Skin epidermis (tissue), 12 donors: ENCODE results near the gene GDF10.

Experiments
- H3K27ac ChIP-seq, 21 experiments: fragments of 200-600 bp; sonication (generic) in 11 of 21; one replicate each; pipeline ENCODE4 v1.5.0; 2020; ENCODE audit warnings: mild to moderate bottlenecking in 3 of 21, inconsistent platforms in 2 of 21, moderate library complexity in 2 of 21
- H3K4me3 ChIP-seq, 7 experiments: fragments of 200-600 bp; sonication (generic) in 2 of 7; one replicate each; pipeline ENCODE4 v1.5.0; 2020; ENCODE audit warnings: inconsistent platforms in 2 of 7, mild to moderate bottlenecking in 2 of 7, moderate library complexity in 1 of 7

GDF10 gene

DNA sequence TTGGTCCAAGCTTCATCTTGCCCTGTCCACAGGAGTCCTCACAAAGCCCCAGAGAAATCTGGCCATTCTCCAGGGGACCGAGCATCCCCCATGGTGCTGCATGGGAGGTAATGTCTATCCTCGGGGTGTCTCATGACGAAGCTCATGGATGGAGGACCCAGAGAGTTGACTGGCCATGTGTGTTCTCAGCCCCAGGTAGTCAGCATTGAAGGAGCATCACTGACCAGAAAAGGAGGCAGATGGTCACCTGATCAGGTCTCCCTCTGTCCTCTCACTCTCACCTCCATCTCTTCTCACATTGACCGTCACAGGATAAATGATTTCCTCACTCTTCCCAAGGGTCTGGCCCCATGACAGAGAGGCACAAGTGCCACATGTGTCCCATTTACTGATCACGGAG, 33.4 kb upstream of the GDF10 start:
- H3K4me3 ChIP-seq: no peak overlapping the region
- H3K27ac ChIP-seq: no peak overlapping the region

DNA sequence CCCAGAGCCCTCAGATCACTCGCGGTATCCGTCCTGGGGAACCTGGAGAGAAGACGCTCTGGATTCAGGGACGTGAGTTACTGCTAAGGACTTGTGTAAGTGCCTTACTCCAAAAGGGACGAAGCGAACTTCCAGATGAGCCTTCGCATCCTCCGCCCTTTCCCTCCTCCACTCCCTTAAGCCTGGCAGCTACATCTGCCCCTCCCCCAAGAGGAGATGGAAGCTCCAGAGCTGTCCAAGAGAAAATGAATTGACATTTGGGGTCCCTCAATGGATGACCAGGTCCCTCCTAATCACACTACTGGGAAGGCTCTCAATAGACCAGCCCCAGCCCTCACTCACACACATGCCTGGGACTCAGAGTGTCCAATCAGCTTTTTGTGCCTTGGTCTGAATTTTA, 31.3 kb upstream of the GDF10 start:
- Histone ChIP-seq H3K4me3 (no peak overlapping the region), H3K27ac (no peak overlapping the region)

DNA sequence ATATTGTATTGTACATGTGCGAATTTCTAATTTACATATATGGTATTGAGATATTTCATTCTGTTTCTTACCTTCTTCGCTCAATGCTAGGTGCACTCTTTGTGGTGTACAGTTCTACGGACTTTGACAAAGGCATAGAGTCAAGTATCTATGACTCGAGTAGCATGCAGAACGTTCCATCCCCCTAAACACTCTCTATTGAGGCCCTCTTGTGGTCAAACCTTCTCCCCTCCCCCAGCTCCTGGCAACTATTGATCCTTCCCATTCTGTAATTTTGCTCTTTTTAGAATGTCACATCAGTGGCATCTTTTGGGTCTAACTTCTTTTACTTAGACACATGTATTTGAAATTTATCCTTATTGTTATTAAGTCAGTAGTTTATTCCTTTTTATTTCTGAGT, 30.7 kb upstream of the GDF10 start:
- Histone ChIP-seq H3K27ac (no peak overlapping the region), H3K4me3 (no peak overlapping the region)

DNA sequence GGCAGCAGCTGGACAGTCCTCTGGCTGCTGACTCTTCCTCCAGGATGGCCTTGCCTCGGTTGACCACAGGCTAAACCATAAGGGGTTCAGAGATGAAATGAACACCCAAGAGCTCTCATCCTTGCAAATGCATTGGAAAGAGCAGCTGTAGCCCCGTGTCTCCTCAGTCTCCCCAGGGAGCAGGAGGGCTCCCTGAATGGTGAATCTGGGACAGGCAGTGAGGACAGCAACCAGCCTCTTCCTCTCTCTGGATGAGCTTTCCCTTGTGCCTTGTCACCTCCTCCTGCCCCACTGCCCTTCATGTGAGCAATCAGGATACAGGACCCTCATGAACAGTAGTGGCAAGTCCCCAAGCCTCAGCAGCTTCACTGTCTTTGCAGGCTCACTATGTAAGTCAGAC, 23.9 kb upstream of the GDF10 start:
- Histone ChIP-seq H3K27ac (no peak overlapping the region), H3K4me3 (no peak overlapping the region)

DNA sequence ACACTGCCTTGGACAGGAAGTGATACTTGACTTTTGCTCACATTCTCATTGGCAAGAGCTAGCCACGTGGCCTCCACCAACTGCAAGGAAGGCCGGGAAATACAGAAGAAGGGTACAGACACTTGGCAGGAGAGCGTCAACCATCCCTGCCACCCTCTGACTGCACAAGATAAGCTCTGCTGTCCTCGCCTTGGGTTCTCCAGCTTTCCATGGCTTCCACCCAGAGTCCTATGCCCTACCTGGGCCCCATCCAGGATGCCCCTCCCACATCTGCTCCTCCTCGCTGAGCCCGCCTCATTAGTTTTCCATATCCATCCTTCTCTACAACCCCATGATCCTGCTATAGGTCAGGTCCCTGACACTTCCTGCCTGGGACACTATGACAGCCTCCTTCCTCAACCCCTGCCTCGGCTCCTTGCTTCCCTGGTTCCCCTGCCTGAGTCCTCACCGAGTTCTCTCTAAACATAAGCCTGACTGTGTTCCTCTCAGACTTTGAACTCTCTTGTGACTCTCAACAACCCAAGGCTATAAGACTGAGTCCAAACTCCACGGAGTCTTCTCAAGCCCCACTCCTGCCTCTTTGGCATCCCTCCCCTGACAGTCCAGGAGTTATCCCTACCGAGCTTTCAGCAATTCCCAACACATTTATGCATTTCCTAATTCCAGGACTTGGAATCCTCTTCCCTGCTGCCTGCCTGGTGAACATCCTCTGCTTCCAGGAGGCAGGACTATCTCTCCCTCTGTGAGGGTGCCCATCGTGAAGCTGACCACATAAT, 23.2 kb upstream of the GDF10 start:
- H3K4me3 ChIP-seq: no peak overlapping the region
- no peak overlapping the region for H3K27ac ChIP-seq

DNA sequence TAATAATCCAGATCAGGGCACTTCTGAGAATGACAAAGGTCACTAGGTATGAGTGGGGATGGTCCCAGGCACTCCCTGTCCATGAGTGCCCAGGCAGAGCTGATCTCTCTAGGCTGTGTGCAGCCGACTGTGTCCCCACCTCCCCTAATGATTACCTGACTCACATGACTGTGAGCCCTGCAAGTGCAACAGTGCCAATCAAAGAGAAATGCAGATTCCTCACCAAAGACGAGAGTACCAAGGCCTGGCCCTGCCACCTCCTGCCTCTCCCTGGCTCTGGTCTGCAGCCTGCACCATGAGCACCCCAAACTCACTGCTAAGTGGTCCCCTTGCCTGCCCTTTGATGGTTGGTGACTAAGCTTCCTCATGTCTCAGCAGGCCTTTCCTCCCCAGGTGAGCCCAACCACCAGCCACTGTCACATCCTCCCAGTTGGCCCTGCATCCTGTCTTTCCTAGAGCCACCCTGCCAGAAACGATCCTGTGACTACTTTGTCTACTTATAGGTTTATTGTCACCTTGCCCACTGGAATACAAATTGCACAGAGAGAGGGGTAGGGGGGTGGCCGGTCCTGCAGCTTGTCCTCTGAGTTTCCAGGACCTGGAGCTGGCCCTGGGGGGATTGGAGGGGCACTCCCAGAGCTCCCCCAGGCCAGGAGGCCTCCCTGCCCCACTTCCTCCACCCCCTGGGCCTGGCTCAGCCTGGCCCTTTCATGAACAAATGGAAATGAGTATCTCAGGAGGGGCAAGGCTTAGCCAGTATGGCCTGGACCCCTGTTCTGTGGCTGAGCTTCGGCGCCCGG, 22.4 kb upstream of the GDF10 start:
- Histone ChIP-seq H3K4me3 (no peak overlapping the region), H3K27ac (no peak overlapping the region)

DNA sequence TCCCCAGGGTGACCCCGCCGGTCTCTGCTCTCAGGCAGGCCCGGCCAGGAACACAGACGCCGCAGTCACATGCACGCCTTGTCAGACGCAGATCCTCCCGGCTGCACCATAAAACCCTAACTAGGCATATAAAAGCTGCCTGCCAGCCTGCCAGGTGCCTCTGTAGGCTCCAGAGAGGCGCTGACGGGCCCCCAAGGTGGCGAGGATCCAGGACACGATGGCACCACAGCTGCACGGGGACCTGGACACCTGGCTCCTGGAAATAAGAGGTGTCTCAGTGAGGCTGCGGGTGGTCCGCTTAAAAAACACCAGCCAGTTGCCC, 21.9 kb upstream of the GDF10 start:
- Histone ChIP-seq H3K4me3 (no peak overlapping the region), H3K27ac (no peak overlapping the region)

DNA sequence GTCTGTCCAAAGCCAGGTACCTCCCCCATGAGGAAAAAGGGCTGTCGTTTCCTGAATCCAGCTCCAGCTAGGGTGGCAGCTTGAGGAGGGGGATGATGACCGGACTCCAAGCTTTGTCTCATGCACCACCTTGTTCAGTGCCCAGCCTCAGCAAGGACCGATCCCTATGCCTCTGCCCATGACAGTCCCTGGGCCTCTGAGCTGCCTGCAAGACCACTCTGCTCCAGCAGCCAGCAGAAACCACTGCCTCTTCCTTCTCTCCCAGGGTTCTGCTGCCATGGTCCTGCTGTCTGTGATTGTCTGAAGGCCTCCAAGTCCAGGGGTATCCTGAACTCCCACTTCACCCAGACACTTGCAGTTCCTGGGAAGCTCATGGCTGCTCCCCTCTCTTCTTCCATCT, 21.3 kb upstream of the GDF10 start:
- no peak overlapping the region for H3K4me3 ChIP-seq
- no peak overlapping the region for H3K27ac ChIP-seq

DNA sequence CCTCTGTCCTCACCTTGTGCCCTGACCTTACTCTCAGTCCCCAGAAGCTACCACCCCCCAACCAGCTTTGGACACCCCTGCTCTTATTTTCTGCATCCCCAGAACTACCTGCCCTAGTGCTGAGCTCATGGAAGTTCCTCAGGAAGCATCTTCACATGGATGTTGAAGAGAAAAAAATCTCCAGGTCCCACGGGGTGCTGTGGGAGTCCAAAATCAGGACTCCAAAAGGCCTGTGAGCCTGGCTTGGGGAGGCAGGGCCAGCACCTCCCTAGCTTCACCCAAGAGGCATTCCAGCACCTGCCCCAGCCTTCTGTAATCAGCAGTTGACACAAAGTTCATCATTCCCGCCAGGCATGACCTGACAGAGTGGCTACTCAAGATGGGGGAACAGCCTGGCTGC, 20.7 kb upstream of the GDF10 start:
- Histone ChIP-seq H3K4me3 (no peak overlapping the region), H3K27ac (no peak overlapping the region)

DNA sequence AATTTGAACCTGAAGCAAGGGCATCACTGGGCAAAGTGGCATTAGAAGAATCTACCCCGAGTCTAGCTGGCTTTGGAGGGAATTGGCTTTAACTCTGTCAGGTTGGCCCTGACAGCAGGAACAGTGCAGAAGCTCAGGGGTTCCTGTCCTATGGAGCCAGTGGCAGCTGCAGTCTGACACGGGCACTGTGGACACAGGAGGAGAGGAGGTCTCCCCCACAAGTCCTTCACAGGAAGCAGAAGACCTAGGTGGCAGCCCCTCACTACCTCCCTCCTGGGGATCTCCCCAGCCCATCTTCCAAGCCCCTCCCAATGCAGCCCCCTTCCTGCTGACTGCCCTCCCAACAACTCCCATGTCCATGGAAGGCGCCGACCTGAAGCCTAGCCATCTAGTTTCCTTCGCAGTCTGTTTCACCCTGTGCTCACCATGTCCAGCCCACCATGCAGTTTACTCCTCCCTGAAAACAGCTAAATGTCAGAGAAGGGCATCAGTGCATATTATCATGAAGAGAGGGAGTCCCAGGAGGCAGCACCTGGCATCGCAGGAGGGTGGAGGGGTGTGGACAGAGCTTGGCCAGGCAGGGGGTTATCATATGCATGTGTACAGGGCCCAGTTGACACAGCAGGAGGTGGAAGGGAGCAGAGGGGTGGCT, 17.9 kb upstream of the GDF10 start:
- H3K4me3 ChIP-seq: no peak overlapping the region

DNA sequence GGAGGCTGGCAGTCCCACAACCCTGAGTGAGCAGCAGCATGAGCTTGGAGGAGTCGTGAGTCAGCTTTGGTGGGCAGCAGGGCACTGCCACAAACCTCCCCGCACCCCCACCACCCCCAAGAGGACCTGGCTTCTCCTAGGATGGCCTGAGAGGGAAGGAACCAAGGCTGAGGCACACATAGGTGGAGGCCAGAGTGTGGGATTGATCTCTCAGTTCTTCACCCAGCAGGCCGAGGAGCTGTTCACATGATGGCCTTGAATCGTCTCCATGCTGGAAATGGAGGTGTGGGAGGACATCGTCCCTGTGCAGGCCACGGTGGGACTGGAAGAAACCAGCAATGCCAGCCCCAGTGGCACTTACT, 17.4 kb upstream of the GDF10 start:
- H3K4me3 ChIP-seq: no peak overlapping the region

More for the DNA sequence above, 17.9 kb upstream of the GDF10 start:
- H3K27ac ChIP-seq: no peak overlapping the region

DNA sequence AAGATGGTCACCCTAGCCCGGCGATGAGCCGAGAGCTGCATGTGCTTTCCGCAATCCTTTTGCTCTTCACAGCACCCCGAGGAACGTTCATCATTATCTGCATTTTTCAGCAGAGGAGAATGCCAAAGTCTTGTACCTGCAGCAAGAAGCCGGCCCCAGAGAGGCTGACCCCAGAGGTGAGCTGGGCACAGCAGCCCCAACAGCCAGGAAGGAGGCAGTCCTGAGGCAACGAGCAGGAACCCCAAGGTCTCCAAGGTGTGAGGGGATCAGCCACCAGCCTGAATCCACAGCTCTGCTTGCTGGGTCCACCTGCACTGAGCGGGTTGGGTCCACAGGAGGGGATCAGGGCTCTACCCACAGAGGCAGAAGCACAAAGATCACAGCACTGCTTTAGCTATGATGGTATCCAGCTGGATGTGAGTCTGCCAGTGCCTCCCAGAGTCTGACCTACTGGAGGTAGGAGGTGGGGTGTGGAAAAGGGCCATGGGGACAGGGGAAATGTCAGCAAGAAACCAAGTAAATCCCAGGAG, 16.8 kb upstream of the GDF10 start:
- Histone ChIP-seq H3K27ac (no peak overlapping the region), H3K4me3 (no peak overlapping the region)

More for the DNA sequence above, 17.4 kb upstream of the GDF10 start:
- H3K27ac ChIP-seq: no peak overlapping the region

DNA sequence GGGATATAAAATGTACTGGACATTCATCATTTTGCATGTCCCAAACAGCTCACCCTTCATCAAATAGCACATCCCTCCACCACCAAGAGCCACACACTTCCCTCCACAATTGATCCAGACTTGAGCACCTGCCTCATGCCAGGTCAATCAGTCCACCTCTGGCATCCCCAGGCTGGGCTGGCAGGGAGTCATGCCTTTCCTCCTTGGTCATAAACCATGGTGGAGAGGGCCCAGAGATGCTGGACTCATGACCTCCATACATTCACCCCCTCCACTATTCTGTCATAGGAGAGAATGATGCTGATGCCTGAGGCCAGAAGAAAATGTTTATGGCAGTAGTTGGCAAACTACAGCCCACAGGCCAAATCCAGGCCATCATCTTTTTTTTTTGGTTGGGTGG, 16.1 kb upstream of the GDF10 start:
- H3K4me3 ChIP-seq: no peak overlapping the region
- H3K27ac ChIP-seq: no peak overlapping the region

DNA sequence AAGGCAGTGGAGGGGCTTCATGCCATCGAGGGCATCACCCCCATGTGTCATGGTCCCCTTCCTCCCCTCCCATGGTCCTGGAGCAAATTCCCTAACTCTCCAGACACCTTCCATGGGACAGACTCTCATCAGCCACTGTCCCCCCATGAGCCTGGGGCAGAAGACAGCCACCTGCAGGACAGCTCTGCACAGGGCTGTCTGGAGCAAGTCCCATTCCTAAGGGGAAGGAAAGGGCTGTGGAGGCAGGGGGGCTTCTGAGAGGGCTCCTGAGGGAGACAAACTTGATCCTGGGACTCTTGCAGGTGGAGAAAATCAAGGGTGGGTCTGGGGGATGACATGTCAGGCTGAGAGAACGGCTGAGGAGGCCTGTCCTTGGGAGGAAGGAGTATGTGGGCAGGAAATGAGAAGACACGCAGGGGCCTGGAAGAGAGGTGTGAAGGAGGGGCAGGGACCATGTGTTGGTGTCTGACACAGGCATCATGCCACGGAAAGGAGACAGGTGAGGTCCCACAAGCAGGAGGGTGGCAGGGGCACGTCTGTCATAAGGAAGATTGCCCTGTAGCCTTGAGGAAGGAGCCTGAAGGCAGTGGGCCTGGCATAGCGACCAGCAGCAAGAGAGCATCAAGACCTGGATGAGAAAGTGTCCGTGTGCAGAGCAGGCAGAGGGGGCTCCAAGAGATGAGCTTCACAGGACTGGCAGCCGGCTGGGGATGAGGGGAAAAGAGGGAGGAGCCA, 14.4 kb upstream of the GDF10 start:
- Histone ChIP-seq H3K27ac (no peak overlapping the region), H3K4me3 (no peak overlapping the region)

DNA sequence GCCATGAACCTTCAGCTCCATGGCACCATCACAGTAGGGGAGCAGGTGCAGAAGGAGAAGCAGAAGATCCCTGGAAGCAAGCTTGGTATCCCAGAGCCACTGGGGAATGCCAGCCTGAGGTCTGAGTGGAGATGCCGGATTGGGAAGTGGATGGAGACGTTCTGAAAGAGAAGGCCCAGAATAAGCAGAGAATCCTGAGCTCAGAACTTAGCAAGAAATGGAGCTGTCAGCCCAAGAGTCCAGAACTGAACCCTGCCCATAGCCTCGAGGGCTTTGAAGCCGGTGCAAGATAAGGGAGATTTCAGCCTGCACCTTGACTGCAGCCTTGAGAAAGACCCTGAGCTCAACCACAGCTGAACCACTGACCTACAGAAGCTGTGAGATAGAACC, 13.9 kb upstream of the GDF10 start:
- H3K27ac ChIP-seq: no peak overlapping the region
- no peak overlapping the region for H3K4me3 ChIP-seq

DNA sequence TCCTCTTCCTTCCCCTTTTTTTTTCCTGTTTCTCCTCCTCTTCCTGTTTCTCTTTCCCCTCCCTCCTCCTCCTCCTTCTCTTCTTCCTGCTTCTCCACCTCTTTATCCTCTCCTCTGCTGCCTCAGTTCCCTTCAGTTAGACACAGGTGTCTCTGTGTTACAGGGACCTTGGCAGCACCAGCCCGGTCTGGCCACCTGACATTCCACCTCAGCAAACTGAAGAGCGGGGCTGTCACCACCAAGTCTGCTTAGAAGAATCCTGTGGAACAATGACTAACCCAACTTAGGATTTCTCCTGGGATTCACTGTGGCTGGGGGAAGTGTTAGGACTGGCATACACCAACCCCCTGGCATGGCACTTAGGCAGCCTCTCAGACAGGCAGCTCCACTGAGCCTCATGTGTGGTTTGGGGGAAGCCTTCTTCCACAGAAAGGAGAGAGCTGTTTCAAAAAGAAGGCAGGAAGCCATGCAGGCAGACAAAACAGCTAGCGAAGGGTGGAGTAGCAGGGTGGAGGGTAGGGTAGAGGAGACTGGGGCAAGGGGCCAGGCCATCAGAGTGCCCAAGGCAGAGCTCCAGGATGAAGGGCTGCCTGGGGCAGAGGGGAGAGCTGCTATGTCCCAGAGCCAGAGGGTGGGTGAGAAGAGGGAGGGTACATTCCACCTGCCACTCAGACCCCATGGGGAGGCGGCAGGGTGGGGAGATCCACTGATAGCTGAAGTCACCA, 13.2 kb upstream of the GDF10 start:
- no peak overlapping the region for H3K27ac ChIP-seq
- H3K4me3 ChIP-seq: no peak overlapping the region

DNA sequence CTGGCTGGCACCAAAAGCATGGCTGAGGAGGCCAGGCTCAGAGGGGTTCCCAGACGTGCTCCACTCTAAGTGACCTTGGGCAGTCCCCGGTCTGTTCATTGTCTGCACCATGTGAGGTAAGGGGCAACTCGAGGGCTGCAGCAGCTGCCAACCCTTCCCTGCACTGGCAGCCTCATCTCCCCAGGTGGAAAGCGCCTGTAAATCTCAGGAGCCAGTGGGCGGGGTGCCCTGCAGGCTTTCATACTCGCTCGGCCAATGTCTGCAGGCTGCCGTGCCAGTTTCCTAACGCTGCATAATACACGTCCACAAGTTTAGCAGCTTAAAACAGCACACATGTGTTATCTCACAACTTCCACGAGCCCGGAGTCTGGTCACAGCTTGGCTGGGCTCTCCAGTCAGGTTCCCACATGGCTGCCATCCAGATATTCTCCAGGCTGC, 12.6 kb upstream of the GDF10 start:
- Histone ChIP-seq H3K27ac (no peak overlapping the region), H3K4me3 (no peak overlapping the region)

DNA sequence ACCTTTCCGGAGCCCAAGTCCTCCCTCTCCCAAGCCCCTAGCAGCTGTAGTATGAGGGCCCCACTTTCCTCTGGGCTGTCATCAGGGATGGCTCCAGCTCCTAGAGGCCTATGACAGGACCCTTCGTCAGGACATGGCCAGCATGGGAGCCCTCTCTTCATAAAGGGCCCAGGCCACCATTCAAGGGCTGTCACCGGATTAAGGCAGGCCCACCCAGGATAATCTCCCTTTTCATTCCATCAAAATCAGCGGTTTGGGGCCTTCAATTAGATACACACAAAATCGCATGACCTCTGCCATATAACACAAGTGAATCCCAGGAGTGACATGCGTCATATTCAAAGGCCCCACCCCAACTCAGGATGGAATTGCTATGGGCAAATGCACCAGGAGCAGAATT, 12.2 kb upstream of the GDF10 start:
- Histone ChIP-seq H3K27ac (no peak overlapping the region), H3K4me3 (no peak overlapping the region)

DNA sequence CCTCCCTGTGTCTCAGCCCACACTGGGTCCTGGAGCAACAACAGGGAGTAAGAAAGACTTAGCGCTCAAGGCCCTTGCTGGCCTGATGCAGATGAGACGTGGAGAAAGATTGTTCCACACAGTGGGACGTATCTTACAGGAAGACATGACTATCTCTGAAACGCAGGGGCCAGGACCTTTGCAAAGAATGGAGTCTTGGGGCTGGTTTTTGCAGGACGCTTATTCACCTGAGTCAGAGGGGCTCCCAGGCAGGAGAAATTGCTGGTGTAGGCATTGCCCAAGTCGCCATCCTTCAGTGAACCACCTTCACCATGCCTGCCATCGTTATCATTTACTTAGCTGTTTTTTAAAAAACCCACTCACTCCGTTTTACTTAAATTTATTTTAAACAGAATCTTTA, 11.8 kb upstream of the GDF10 start:
- no peak overlapping the region for H3K4me3 ChIP-seq

More for the DNA sequence above, 11.8 kb upstream of the GDF10 start:
- no peak overlapping the region for H3K27ac ChIP-seq
